Fibroblast of lung (primary cell): Measurements from ENCODE around the gene LTBP1.

Experiments
- CTCF ChIP-seq, 2 donors: IDR thresholded peaks in 1 of 2; conservative IDR thresholded peaks in 1 of 2; 1 replicate in 1 of 2; 2 replicates in 1 of 2; pipeline ENCODE4 v1.5.1; 2011 to 2012; ENCODE audit warnings: low read length in 2 of 2, control low read depth in 1 of 2, inconsistent platforms in 1 of 2, low read depth in 1 of 2, mild to moderate bottlenecking in 1 of 2
- EZH2 ChIP-seq: IDR thresholded peaks from 2 replicates; pipeline ENCODE4 v1.5.1; 2012; ENCODE audit warnings: low read length, control low read depth, mild to moderate bottlenecking; ENCODE audit errors: missing control alignments

DNA sequence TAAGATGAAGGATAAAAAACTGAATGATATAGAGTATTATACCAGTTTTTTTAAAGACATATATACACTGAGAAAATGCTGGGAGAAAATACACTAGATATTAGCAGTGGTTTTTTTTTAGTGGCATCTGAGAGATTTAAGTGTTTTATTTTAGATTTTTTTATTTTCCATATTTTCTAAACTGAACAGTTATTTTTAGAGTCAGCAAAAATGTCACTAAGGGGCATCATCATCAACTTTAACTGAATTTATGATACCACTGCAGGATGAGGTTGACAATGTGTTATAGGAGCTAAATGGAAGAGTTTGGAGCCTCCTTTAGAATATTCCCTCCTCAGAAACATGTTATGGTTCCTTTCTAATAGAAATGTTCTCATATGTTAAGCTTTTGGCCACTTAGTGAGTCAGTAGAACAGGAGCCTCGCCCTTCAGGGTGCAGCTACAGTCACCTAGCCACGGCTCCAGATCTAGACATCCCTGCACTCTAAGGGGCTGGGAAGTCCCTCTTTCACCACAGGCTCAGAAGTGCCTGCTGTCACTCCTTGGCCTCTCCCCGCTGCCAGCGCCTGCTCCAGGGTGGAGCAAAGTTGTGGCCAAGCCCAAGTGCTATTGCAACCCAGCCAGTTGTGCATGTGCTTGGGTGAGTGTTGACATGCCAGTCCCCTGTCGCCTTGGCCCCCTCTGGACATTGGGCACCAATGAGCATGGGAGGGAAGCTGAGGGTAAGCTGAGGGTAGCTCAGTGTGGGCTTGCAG lies 319.0 kb downstream of the LTBP1 start:
- TF ChIP-seq CTCF (conservative IDR thresholded peaks at IDR 0.05 in 1 of 2, IDR thresholded peaks at IDR 0.05 in 1 of 2; ENCODE audit: low read depth in 1 of 2, low read length in 2 of 2) (no peak), EZH2 (no peak)
